ENCODE data around the gene IL25. TPM values are rescaled to one million over a fixed set of nuclear protein-coding genes. Genes with fewer than 3 reads are reported as not detected.
"Not testable (repeated sequence)": the region's sequence is repeated elsewhere in the genome, so short reads cannot be mapped to it uniquely, and the experiment has no call there.

IL25 gene
- total RNA-seq, 1 donor from 2014 or later = not detected

DNA sequence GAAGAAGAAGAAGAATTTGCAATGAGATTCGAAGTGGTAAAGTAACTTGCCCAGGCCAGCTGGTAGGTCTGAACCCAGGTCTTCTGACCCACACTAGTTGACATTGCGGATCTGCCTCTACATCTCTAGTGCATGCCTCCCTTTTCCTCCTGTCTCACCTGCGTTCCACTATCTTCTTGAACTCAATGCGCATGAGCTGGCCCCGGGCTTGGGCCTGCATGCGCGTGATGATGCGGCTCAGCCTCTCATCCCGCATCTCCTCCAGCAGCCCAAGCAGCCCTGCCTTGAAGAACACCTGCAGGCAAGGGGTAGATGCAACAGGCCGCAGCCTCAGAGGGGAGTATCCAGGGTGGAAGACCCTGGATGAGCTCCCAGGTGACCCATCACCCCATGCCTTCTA, 23.5 kb downstream of the IL25 start:
- peaks cover 44% of the 10 kb centered on the region for H3K27me3 Mint-ChIP-seq (ENCODE audit: low read depth)

GRCh38 chr14:23396781-23397407, 24.3 kb downstream of the IL25 start:
- DNase-seq (ENCODE audit: low spot score in 2 of 2, unreplicated experiment in 2 of 2) = no peak
- H3K27ac Mint-ChIP-seq = no peak overlapping the region
- no peaks in the 10 kb centered on the region for H3K36me3 Mint-ChIP-seq
- no peaks in the 10 kb centered on the region for H3K4me1 Mint-ChIP-seq
- H3K4me3 Mint-ChIP-seq = no peak overlapping the region
- H3K27me3 Mint-ChIP-seq (ENCODE audit: low read depth) = peaks cover 48% of the 10 kb centered on the region
- H3K9me3 Mint-ChIP-seq = no peaks in the 10 kb centered on the region
- TF ChIP-seq, protein P1, sequence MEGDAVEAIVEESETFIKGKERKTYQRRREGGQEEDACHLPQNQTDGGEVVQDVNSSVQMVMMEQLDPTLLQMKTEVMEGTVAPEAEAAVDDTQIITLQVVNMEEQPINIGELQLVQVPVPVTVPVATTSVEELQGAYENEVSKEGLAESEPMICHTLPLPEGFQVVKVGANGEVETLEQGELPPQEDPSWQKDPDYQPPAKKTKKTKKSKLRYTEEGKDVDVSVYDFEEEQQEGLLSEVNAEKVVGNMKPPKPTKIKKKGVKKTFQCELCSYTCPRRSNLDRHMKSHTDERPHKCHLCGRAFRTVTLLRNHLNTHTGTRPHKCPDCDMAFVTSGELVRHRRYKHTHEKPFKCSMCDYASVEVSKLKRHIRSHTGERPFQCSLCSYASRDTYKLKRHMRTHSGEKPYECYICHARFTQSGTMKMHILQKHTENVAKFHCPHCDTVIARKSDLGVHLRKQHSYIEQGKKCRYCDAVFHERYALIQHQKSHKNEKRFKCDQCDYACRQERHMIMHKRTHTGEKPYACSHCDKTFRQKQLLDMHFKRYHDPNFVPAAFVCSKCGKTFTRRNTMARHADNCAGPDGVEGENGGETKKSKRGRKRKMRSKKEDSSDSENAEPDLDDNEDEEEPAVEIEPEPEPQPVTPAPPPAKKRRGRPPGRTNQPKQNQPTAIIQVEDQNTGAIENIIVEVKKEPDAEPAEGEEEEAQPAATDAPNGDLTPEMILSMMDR (IDR thresholded peaks at IDR 0.05; ENCODE audit: unreplicated experiment) = no peak

More for the DNA sequence above, 23.5 kb downstream of the IL25 start:
- no peak for DNase-seq (ENCODE audit: low spot score in 2 of 2, unreplicated experiment in 2 of 2)
- H3K9me3 Mint-ChIP-seq = no peaks in the 10 kb centered on the region
- no peak overlapping the region for H3K4me3 Mint-ChIP-seq
- TF ChIP-seq, protein P1 (IDR thresholded peaks at IDR 0.05; ENCODE audit: unreplicated experiment) = no peak
- no peaks in the 10 kb centered on the region for H3K36me3 Mint-ChIP-seq
- H3K27ac Mint-ChIP-seq = no peak overlapping the region
- no peaks in the 10 kb centered on the region for H3K4me1 Mint-ChIP-seq

DNA sequence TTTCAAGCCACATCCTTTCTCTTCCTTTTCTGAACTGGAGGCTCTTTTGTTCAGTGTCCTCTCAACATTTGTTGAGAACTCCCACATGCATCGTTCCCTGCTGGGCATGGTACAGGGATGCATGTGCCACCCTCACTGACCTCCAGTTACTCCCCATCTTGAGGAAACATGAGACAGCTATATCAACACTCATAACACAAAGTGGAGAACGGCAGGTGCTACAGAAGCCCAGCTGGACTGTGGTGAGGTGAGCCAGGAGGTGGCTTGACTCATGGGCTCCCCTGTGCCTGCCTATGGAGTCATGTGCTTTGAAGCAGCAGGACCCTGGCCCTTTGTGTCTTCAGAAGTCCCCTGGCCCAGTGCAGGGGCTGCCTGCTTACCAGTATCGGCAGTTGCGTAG, 25.7 kb downstream of the IL25 start:
- no peak for DNase-seq (ENCODE audit: low spot score in 2 of 2, unreplicated experiment in 2 of 2)
- no peak overlapping the region for H3K27ac Mint-ChIP-seq
- TF ChIP-seq, protein P1 (IDR thresholded peaks at IDR 0.05; ENCODE audit: unreplicated experiment) = no peak

GRCh38 chr14:23399136-23399535, 26.5 kb downstream of the IL25 start:
- no peaks in the 10 kb centered on the region for H3K9me3 Mint-ChIP-seq
- no peak overlapping the region for H3K27ac Mint-ChIP-seq
- TF ChIP-seq, protein P1 (IDR thresholded peaks at IDR 0.05; ENCODE audit: unreplicated experiment) = no peak
- H3K4me3 Mint-ChIP-seq = no peak overlapping the region
- H3K36me3 Mint-ChIP-seq = no peaks in the 10 kb centered on the region
- DNase-seq (ENCODE audit: low spot score in 2 of 2, unreplicated experiment in 2 of 2) = no peak
- H3K27me3 Mint-ChIP-seq (ENCODE audit: low read depth) = peaks cover 51% of the 10 kb centered on the region
- peaks cover 2% of the 10 kb centered on the region for H3K4me1 Mint-ChIP-seq

More for the DNA sequence above, 25.7 kb downstream of the IL25 start:
- peaks cover 2% of the 10 kb centered on the region for H3K4me1 Mint-ChIP-seq
- H3K27me3 Mint-ChIP-seq (ENCODE audit: low read depth) = peaks cover 49% of the 10 kb centered on the region
- no peak overlapping the region for H3K4me3 Mint-ChIP-seq
- no peaks in the 10 kb centered on the region for H3K36me3 Mint-ChIP-seq
- H3K9me3 Mint-ChIP-seq = no peaks in the 10 kb centered on the region

DNA sequence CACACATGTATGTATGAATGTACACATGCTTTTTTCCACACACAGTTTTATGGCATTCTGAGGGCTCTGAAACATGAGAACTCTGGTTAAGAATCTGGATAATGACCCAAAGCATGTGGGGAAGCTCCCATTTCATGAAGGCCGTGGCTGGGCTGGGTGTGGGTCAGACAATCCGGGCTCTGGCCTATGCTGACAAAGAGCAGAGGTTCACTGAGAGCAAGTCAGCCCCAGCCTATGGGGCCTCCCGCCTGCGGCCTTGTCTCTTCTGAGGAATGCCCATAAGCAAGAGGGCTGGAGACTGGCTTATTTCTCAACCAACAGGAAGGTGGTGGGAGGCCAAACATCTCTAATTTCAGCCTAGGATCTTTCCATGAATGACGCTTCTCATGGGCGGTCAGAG, 27.0 kb downstream of the IL25 start:
- no peaks in the 10 kb centered on the region for H3K9me3 Mint-ChIP-seq
- no peak for DNase-seq (ENCODE audit: low spot score in 2 of 2, unreplicated experiment in 2 of 2)
- peaks cover 2% of the 10 kb centered on the region for H3K4me1 Mint-ChIP-seq
- no peak overlapping the region for H3K4me3 Mint-ChIP-seq
- H3K27ac Mint-ChIP-seq = no peak overlapping the region
- H3K27me3 Mint-ChIP-seq (ENCODE audit: low read depth) = peaks cover 50% of the 10 kb centered on the region
- TF ChIP-seq, protein P1 (IDR thresholded peaks at IDR 0.05; ENCODE audit: unreplicated experiment) = no peak
- no peaks in the 10 kb centered on the region for H3K36me3 Mint-ChIP-seq

- not testable (repeated sequence) for H3K36me3 Mint-ChIP-seq; H3K4me3 Mint-ChIP-seq; H3K27ac Mint-ChIP-seq; H3K4me1 Mint-ChIP-seq; H3K9me3 Mint-ChIP-seq; DNase-seq (ENCODE audit: low spot score in 2 of 2, unreplicated experiment in 2 of 2)
- peaks cover 56% of the 10 kb centered on the region for H3K27me3 Mint-ChIP-seq (ENCODE audit: low read depth)
These were observed 28.0 kb downstream of the IL25 start for GRCh38 chr14:23400496-23401149.

Measured in mesothelial cell of epicardium (in vitro differentiated cells).